ENCODE data around the gene NEURL1.
"Not testable (repeated sequence)": the region's sequence is repeated elsewhere in the genome, so short reads cannot be mapped to it uniquely, and the experiment has no call there.

GRCh38 chr10:103522006-103522405 lies 28.5 kb downstream of the NEURL1 start:
- TF ChIP-seq, protein P1, sequence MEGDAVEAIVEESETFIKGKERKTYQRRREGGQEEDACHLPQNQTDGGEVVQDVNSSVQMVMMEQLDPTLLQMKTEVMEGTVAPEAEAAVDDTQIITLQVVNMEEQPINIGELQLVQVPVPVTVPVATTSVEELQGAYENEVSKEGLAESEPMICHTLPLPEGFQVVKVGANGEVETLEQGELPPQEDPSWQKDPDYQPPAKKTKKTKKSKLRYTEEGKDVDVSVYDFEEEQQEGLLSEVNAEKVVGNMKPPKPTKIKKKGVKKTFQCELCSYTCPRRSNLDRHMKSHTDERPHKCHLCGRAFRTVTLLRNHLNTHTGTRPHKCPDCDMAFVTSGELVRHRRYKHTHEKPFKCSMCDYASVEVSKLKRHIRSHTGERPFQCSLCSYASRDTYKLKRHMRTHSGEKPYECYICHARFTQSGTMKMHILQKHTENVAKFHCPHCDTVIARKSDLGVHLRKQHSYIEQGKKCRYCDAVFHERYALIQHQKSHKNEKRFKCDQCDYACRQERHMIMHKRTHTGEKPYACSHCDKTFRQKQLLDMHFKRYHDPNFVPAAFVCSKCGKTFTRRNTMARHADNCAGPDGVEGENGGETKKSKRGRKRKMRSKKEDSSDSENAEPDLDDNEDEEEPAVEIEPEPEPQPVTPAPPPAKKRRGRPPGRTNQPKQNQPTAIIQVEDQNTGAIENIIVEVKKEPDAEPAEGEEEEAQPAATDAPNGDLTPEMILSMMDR (conservative IDR thresholded peaks at IDR 0.05; ENCODE audit: low read depth, low read length), result not testable (repeated sequence)
- not testable (repeated sequence) for TF ChIP-seq EZH2 (IDR thresholded peaks at IDR 0.05; ENCODE audit: low read length, unreplicated experiment)

Measured in PC-3 (cell line).